ENCODE measurements around the gene UBQLN3.
A peak's percentile ranks its signal among the peaks of the same experiment; 100 is the strongest.

- TF ChIP-seq ZFX (IDR thresholded peaks at IDR 0.05; ENCODE audit: borderline replicate concordance): no peak
- TF ChIP-seq CTCF (IDR thresholded peaks at IDR 0.05): peak; percentile 30
Measured at GRCh38 chr11:5508605-5509004, 1.2 kb downstream of the UBQLN3 start.
